ENCODE results near the gene MCM7. TPM values are rescaled to one million over a fixed set of nuclear protein-coding genes. Genes with fewer than 3 reads are reported as not detected.

The MCM7 gene
- total RNA-seq, 1 experiment from 2014 or later: 290 TPM

DNA sequence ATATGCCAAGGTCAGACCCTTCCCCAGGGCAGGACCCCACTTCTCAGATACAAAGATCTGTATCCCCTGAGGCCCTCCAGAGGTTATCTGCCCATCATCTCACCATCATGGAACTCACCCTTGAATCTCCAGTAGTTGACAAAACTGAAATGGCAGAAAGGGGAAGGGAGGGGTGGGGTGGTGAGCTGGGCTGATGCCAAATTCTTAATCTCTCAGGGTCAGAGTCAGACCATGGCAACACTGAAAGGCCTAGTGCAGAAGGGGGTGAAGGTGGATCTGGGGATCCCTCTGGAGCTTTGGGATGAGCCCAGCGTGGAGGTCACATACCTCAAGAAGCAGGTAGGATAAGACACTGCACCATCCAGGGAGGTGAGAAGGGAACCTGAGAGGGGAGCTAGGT is 21.4 kb upstream of the MCM7 start:
- no peak for DNase-seq (ENCODE audit: low read depth)

DNA sequence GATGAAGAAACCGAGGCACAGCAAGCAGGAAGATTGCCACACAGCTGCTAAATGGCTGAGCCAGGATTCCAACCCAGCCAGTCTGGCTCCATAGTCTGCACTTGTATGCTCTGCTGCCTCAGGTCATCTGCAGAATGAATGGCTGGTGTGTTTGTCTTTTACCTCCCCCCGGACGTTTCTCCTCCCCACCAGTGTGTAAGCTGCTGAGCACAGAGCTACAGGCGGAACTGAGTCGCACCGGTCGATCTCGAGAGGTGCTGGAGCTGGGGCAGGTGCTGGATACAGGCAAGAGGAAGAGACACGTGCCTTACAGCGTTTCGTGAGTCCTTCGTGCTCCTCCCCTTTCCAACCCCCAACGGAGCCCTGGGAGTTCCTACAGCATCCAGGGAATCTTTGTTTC is 20.9 kb upstream of the MCM7 start:
- no peak for DNase-seq (ENCODE audit: low read depth)

DNA sequence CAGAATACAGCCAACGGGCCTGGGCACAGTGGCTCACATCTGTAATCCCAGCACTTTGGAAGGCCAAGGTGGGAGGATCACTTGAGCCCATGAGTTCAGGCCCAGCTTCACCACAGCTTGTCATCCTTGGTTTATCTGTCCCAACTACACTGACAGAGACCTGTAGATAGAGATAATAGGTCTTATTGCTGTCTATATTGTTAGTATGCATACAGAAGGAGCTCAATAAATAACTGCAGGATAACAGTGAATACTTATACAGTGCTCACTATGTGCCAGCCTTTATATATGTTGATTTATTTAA is 19.5 kb upstream of the MCM7 start:
- no peak for DNase-seq (ENCODE audit: low read depth)

DNA sequence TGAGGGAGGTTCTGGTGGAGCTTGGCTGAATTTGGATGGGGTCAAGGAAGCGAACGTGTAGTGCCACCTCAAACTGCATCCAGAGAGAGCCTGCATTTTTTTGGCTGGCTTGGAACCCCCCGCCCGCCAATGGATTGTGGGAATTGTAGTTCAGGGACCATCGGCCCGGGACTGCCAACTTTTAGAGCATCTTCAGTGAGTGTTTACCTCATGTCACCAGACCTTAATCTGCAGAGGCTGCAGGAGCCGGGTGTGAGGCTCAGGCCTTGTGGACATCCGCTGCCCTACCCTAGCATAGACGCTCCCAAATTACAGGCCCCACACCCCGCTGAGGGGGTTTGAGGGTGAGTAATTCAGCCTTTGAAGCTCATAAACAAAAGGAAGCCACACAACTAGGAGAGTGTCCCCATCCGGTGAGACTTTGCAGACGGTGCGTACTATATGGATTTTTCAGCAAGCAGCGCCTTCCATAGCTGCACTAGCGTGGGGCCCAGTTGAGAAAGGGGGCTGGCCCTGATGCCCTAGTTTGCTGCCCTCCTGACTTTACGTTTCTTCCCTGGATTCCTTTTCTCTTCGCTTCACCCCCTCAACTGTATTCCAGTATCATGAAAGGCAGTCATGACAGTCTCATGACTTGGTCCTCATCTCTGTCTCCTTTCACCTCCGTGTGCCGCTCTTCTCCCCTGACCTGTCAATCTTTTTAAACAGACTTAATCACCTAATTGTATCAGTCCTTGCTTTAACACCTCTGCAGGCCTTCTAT is 19.0 kb upstream of the MCM7 start:
- peak; percentile 71 for DNase-seq (ENCODE audit: low read depth)

DNA sequence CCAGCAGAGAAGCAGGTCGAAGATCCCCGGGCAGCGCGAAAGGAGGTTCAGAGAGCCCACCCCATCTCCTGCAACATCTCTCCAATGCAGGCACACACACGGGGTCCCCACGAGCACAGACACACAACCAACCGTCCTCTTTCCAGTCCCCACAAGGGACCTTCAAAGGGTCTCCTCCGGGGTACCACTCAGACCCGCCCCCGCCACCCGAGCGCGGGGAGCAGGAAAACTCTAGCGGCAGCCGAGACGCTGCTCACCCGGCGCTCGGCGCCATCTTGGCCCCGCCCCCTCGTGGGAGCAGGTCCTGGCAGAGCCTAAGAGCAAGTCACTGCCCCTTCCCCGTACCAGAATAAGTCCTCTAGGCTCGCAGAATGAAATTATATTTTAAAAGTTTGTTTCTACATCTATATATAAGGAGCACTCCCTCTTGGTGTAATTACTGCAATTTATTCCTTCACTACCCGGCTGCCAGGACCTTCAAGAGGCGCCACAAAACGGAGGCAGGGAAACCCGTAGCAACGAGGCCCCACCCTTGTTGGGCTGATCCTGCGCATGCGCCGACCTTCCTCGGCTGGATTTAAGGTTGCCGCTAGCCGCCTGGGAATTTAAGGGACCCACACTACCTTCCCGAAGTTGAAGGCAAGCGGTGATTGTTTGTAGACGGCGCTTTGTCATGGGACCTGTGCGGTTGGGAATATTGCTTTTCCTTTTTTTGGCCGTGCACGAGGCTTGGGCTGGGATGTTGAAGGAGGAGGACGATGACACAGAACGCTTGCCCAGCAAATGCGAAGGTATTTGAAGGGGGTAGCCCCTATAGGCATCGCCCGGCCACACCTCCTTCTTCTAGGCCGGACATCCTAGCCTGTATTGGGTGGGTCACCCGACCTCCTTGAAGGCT is 18.1 kb upstream of the MCM7 start, which contains the start of the genes CNPY4 and TAF6:
Gene CNPY4, plus strand, starts transcription at position 563 of the 898 bp plus-strand sequence. Its CDS starts 111 bp downstream, at position 674.
Gene TAF6, minus strand, starts transcription at position 287 of the 898 bp plus-strand sequence. CDS start 5,149 bp downstream, outside the sequence.
- peak; percentile 95 for DNase-seq (ENCODE audit: low read depth)

DNA sequence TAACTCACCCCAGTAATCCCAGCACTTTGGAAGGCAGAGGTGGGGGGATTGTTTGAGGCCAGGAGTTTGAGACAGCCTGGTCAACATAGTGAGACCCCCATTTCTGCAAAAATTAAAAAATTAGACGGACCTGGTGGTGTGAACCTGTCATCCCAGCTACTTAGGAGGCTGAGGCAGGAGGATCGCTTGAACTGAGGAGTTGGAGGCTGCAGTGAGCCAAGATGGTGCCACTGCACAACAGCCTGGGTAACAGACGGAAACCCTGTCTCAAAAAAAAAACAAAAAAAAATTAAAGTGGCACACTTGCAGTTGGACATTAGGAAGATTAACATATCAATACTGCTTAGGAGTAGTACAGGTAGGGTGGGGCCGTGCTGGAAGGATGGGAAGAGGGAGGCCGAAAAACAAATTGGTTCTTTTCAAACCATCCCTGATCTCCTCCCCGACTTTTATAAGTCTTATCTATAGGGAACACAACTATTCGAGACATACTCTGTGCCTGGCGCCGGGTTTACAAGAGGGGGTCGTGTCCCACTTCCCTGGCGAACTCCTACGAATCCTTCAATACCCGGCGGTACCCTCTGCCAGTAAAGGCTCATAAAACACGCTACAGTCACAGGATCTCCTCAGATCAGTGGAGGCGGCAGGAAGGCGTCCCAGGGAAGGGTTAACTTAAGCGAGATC is 17.3 kb upstream of the MCM7 start:
- no peak for DNase-seq (ENCODE audit: low read depth)

DNA sequence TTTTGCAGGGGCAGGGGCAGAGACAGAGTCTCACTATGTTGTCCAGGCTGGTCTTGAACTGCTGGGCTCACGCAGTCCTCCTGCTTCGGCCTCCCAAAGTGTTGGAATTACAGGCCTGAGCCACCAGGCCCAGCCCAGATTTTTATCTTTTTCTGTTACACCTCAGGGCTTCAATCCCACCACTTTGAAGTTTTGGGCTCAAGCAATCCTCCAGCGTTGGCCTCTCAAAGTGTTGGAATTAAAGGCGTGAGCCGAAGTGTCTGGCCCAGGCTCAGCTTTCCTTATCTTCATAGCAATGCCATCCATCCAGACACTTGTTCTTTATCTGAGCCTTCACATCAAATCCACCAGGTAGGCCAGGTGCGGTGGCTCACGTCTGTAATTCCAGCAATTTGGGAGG is 13.8 kb upstream of the MCM7 start:
- no peak for DNase-seq (ENCODE audit: low read depth)

DNA sequence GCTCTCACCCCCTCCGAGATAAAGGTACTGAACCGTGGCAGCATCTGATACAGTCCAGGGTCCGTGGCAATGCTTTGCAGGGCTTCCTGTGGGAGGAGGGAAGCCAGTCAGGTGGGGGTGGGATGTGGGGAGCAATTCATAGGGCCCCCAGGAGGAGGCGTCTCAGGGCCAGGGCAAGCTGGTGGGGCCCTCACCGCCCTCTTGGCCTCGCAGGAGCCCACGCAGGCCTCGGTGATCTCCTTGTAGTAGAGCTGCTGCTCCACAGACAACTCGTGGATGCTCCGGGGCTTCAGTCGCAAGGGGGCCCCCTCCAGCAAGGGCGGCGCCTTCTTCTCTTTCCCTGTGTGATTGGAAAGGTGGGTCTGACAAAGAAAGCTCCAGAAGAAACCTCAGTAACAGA is 10.7 kb upstream of the MCM7 start:
- DNase-seq (ENCODE audit: low read depth): no peak

DNA sequence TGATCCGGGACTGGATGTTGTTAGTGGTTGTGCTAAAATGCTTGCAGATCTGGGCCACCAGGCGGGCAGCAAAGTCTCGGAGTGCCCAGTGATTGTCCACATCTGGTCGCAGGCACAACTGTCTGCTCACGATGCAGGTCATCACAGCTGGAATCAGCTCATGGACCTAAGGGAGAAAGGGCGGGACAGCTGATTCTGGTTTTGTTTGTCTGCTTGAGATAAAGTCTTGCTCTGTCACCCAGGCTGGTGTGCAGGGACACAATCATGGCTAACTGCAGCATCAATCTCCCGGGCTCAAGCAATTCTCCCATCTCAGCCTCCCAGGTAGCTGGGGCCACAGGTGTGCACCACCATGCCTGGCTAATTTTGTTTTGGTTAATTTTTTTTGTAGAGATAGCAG is 10.0 kb upstream of the MCM7 start:
- DNase-seq (ENCODE audit: low read depth): no peak

DNA sequence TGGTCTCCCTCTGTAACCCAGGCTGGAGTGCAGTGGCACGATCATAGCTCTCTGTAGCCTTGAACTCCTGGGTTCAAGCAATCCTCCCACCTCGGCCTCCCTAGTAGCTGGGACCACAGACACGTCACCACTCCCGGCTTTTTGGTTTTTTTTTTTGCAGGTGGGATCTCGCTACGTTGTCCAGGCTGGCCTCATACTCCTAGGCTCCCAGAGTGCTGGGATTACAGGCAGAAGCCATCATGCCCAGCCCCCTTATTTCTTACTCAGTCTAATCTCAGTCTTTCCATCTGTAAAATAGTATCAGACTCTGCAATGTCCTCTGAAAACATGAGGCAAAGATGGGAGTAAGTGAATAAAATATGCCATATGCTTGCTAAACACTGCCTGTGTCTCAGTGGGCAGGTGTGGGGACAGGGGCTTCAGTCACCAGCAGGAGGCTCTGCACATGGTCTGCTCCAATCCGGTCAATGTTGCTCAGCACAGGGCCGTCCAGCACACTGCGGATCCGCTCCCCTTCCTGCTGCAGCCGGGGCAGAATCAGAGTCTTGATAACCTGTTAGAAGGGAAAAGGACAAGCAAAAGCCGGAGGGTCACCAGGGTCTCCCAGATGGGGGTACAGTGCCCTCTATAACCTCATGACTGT is 8.4 kb upstream of the MCM7 start:
- no peak for DNase-seq (ENCODE audit: low read depth)

DNA sequence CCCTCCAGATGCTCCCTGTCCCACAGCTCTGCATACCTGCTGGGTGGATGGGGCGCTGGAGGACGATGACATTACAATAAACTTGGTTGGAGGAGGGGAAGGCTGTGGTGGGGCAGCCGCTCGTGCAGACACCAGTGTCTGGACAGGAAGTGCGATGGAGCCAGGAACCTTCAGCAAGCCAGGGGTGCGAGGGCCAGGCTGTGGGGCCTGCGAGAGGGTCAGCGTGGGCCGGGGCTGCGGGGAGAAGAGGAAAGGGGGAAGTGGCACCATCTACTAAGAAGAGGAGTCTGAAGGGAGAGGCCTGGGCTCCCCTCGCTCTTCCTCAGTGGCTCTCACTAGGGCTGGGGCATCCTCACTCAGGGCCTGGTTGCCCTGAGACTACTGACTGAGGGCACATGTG is 6.7 kb upstream of the MCM7 start:
- DNase-seq (ENCODE audit: low read depth): no peak

DNA sequence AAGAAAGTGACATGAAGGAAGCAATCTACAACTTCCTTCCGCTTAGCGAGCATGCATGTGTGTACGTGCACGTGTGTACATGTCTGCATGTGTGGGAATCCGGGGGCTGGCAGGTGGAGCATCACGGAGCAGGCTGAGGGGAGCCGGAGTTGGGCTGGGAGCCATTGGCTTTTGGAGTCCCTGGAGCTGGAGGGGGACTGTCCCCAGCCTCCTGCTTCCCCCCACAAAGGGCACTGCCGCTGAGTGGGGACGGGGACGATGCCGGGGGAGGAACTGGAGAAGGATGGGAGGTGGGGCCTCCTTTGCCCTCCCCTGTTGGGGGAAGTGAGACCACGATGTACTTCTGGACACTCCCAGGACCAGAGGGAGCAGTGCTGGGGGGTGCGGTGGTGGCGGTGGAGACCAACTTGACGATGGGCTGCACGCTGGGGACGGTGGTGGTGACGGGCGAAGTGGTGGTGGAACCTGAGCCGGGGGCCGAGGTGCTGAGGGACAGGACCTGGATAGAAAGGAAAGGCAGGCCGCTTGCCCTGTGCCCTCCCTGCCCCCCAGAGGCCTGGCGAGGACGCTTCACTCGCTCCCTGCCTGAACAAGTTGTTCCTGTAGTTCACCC is 6.0 kb upstream of the MCM7 start:
- no peak for DNase-seq (ENCODE audit: low read depth)

DNA sequence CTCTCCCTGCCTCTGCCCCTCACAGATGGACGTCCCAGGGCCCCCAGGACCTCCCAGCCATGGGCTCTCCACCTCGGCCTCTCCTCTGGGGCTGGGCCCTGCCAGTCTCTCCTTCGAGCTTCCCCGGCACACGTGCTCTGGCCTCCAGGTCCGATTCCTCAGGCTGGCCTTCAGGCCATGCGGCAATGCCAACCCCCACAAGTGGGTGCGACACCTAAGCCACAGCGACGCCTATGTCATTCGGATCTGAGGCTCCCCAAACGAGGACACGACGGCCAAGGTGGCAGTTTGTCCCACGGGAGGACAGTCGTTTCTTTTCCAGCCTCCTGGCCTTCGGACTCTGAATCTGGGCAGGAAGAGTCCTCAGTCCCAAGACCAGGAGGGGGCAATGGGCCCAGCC is 5.4 kb upstream of the MCM7 start:
- DNase-seq (ENCODE audit: low read depth): no peak

DNA sequence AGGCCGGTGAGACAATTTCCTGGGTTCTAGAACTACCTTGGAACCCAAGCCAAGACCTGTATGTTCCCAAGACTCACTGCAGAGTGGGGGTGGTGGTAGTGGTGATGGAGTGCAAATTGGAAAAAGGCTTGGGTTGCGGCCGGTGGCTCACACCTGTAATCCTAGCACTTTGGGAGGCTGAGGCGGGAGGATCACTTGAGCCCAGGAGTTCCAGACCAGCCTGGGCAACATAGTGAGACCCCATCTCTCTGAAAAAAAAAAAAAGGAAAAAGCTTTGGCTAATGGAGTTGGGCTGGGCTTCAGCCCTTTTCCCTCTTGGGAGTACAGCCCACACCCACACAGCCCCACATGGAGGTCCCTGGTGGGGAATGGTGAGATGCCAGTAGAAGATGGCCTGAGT is 4.3 kb upstream of the MCM7 start:
- DNase-seq (ENCODE audit: low read depth): no peak

DNA sequence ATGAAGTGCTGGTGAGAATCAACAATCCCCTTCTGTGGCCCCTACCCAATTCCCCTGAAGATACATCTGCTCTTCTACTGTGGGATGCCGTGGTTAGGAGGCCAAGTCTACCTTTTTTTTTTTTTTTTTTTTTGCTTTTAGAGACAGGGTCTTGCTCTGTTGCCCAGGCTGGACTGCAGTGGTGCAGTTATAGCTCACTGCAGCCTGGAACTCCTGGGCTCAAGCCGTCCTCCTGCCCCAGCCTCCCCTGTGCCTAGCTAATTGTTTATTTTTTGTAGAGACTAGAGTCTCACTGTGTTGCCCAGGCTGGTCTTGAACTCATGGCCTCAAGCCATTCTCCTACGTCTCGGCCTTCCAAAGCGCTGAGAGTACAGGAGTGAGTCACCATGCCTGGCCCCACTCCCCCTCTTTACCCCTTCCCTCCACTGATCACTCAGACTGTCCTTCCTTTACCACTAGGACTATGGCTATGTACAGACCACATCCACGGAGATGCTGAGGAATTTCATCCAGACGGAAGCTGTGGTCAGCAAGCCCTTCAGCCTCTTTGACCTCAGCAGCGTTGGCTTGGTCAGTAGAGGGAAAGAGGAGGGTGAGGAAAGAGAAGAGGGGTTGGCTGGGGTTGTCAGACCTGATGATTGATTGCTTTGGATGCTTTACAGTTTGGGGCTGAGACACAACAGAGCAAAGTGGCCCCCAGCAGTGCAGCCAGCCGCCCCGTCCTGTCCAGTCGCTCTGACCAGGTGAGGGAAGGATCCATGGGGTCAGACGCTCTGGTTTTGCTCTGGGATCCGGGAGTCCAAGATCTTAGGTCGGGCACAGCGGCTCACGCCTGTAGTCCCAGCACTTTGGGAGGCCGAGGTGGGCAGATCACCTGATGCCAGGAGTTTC is 2.0 kb upstream of the MCM7 start:
- DNase-seq (ENCODE audit: low read depth): peak; percentile 99

DNA sequence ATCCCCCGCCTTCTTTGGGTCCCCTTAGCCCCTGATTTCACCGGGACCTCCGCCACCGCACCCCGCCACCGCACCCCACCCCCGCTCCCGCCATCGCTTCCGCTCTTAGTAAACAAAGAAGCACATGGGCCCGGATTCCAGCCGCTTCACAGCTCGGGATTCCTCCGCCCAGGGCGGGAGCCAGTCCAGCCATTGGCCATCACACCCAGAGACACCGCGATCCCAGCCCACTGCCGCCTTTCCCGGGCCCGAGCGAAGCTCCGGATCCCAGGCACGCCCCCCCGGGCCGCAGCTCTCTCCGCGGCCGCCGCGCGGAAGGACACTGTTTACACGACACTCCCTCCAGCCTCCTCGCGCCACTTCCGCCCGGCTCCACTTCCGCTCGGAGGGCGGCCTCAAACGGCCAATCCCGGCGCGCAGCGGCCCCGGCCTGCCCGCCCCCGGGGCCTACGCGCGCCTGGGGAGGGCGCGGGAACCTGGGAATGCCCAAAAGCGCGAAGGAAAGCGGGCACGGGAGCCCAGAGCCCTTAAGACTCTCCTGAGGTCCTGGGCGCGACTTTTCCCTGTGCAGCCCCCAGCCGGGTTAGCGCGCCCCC is 679 bp downstream of the MCM7 start:
- DNase-seq (ENCODE audit: low read depth): peak; percentile 98

DNA sequence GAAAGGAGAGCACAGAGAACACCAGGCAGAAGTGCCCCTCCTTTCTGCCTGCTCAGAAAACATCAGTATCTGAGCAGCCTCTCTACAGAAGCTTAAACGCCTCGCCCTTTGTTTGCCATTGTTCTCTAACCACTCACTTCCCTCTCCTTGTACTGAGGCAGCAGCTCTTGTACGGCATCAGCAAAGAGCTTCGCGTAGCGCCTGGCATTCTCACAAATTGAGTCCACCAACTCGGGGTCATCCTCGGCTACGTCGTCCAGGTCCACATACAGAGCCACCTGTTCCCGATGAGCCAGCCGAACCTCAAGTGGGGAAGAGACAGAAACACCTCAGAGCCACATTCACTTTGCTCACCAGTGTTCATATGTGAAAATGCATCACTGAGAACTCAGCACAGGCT is 1.7 kb downstream of the MCM7 start:
- no peak for DNase-seq (ENCODE audit: low read depth)

DNA sequence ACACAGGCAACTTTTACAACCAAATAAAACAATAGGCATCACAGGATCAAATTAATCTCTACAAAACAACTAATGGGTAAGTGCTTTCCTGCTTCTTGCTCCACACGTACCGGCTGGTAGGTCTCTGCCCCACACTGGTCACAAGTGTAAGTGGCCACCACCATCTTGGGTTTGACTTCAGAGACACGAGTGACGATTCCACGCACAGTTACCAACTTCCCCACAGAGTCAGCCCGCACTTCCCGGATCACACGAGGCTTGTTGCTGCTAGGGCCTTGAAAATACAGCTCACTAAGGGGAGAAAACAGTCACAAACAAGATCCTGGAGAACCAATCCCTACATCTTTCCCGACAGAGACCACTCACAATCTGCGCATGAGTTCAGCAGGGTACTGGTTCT is 2.3 kb downstream of the MCM7 start:
- no peak for DNase-seq (ENCODE audit: low read depth)

DNA sequence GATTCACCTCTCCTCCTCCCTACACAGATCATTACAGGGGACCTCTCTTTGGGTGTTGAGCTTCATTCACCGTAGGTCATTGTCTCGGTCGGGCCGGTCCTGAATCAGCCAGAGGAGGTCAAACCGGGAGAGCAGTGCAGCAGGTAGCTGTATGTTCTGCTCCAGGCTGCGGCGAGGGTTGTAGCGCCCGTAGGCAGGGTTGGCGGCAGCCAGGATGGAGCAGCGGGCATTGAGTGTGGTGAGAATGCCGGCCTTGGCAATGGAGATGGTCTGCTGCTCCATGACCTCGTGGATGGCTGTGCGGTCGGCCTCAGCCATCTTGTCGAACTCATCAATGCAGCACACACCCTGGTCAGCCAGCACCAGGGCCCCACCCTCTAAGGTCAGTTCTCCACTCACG is 5.5 kb downstream of the MCM7 start:
- DNase-seq (ENCODE audit: low read depth): no peak

DNA sequence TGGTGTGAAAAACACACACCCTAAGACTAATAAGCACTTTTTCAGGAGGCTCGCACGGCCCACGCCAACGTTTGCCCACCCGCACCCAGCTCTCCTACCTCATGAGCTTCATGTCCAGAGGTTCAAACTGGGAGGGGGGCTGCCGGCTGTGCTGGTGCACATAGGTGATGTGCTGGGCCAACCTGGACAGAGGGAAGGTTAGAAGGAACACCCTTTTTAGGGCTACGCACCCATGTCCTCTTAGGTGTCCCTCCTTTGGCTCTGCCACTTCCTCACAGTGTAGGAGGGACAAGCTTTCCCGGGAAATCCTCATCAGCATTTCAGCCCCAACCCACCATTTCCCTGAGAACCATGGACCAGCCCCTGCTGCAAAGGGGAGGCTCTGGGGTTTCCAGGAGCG is 5.9 kb downstream of the MCM7 start:
- DNase-seq (ENCODE audit: low read depth): no peak
